Neural cell (in vitro differentiated cells): ENCODE measurements around the gene SPDYE1.

Experiments used
- EP300 ChIP-seq: fragments of 450-650 bp; conservative IDR thresholded peaks from 2 replicates; pipeline ENCODE4 v1.6.1; 2014; ENCODE audit warnings: antibody characterized with exemption, mild to moderate bottlenecking, moderate library complexity; ENCODE audit not compliant: poor library complexity, severe bottlenecking
- EZH2 ChIP-seq: fragments of 200-600, 300-800 bp; shearing (Covaris generic), sonication (generic); IDR thresholded peaks from 2 replicates; pipeline ENCODE4 v1.6.1; 2014; ENCODE audit warnings: antibody characterized with exemption, low read length, borderline replicate concordance, mild to moderate bottlenecking; ENCODE audit not compliant: insufficient read depth, poor library complexity, severe bottlenecking
- MXI1 ChIP-seq: fragments of 450-650 bp; conservative IDR thresholded peaks from 2 replicates; pipeline ENCODE4 v1.6.1; 2014; ENCODE audit warnings: antibody characterized with exemption, mild to moderate bottlenecking; ENCODE audit not compliant: poor library complexity, severe bottlenecking
- POLR2AphosphoS5 ChIP-seq: IDR thresholded peaks from 2 replicates; pipeline ENCODE4 v1.6.1; 2012
- RAD21 ChIP-seq: fragments of 450-650 bp; conservative IDR thresholded peaks from 2 replicates; pipeline ENCODE4 v1.6.1; 2014; ENCODE audit warnings: antibody characterized with exemption, mild to moderate bottlenecking, moderate library complexity
- SMC3 ChIP-seq: fragments of 450-650 bp; conservative IDR thresholded peaks from 2 replicates; pipeline ENCODE4 v1.6.1; 2014; ENCODE audit warnings: antibody characterized with exemption, mild to moderate bottlenecking, moderate library complexity; ENCODE audit not compliant: poor library complexity
- TAF1 ChIP-seq: IDR thresholded peaks from 2 replicates; pipeline ENCODE4 v1.6.1; 2012; ENCODE audit warnings: low read depth
- TF ChIP-seq, protein P1 (sequence below): fragments of 450-650 bp; IDR thresholded peaks from 2 replicates; pipeline ENCODE4 v1.5.1; 2014; ENCODE audit warnings: antibody characterized with exemption, mild to moderate bottlenecking, moderate library complexity; ENCODE audit not compliant: poor library complexity, severe bottlenecking
- TF ChIP-seq, protein P2 (sequence below): IDR thresholded peaks from 2 replicates; pipeline ENCODE4 v1.6.1; 2012; ENCODE audit warnings: borderline replicate concordance

- TF ChIP-seq, protein P1, sequence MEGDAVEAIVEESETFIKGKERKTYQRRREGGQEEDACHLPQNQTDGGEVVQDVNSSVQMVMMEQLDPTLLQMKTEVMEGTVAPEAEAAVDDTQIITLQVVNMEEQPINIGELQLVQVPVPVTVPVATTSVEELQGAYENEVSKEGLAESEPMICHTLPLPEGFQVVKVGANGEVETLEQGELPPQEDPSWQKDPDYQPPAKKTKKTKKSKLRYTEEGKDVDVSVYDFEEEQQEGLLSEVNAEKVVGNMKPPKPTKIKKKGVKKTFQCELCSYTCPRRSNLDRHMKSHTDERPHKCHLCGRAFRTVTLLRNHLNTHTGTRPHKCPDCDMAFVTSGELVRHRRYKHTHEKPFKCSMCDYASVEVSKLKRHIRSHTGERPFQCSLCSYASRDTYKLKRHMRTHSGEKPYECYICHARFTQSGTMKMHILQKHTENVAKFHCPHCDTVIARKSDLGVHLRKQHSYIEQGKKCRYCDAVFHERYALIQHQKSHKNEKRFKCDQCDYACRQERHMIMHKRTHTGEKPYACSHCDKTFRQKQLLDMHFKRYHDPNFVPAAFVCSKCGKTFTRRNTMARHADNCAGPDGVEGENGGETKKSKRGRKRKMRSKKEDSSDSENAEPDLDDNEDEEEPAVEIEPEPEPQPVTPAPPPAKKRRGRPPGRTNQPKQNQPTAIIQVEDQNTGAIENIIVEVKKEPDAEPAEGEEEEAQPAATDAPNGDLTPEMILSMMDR = no peak
- TF ChIP-seq EZH2 (no peak), POLR2AphosphoS5 (no peak), RAD21 (no peak), SMC3 (no peak), MXI1 (no peak), TAF1 (no peak), EP300 (no peak)
- TF ChIP-seq, protein P2, sequence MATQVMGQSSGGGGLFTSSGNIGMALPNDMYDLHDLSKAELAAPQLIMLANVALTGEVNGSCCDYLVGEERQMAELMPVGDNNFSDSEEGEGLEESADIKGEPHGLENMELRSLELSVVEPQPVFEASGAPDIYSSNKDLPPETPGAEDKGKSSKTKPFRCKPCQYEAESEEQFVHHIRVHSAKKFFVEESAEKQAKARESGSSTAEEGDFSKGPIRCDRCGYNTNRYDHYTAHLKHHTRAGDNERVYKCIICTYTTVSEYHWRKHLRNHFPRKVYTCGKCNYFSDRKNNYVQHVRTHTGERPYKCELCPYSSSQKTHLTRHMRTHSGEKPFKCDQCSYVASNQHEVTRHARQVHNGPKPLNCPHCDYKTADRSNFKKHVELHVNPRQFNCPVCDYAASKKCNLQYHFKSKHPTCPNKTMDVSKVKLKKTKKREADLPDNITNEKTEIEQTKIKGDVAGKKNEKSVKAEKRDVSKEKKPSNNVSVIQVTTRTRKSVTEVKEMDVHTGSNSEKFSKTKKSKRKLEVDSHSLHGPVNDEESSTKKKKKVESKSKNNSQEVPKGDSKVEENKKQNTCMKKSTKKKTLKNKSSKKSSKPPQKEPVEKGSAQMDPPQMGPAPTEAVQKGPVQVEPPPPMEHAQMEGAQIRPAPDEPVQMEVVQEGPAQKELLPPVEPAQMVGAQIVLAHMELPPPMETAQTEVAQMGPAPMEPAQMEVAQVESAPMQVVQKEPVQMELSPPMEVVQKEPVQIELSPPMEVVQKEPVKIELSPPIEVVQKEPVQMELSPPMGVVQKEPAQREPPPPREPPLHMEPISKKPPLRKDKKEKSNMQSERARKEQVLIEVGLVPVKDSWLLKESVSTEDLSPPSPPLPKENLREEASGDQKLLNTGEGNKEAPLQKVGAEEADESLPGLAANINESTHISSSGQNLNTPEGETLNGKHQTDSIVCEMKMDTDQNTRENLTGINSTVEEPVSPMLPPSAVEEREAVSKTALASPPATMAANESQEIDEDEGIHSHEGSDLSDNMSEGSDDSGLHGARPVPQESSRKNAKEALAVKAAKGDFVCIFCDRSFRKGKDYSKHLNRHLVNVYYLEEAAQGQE = no peak
Measured at GRCh38 chr7:44057181-44057848, 59.6 kb downstream of the SPDYE1 start.
